CD4-positive, alpha-beta memory T cell (primary cell): Measurements from ENCODE around the gene TMEM69. TPM values are rescaled to one million over a fixed set of nuclear protein-coding genes. Genes with fewer than 3 reads are reported as not detected.
"Not testable (repeated sequence)": the region's sequence is repeated elsewhere in the genome, so short reads cannot be mapped to it uniquely, and the experiment has no call there.

Experiments
- CTCF ChIA-PET: fragments of 350-600 bp; sonication (Branson Sonifier 250); formaldehyde crosslinking; loops from one replicate; lab custom pipeline; 2021; ENCODE audit warnings: inconsistent platforms; ENCODE audit not compliant: partially characterized antibody; lab: Charles Lee
- POLR2A ChIA-PET: fragments of 350-600 bp; sonication (Branson Sonifier 250); formaldehyde crosslinking; loops from one replicate; lab custom pipeline; 2021; ENCODE audit not compliant: partially characterized antibody; lab: Charles Lee
- DNase-seq, 5 donors: peaks; one replicate each; pipeline versions ENCODE4 v3.0.0 to v3.0.0-alpha.2; 2020 to 2022; ENCODE audit warnings: mixed read lengths in 1 of 5
- H3K27ac ChIP-seq: one replicate; pipeline ENCODE4 v1.7.0; 2013; ENCODE audit warnings: low read depth, low read length
- H3K27me3 ChIP-seq: 2 replicates; pipeline ENCODE4 v1.7.0; 2013; ENCODE audit warnings: mild to moderate bottlenecking, low read length, moderate library complexity; ENCODE audit not compliant: insufficient read depth
- H3K36me3 ChIP-seq: 2 replicates; pipeline ENCODE4 v1.7.0; 2013; ENCODE audit warnings: mild to moderate bottlenecking, low read length, moderate library complexity; ENCODE audit not compliant: insufficient read depth
- H3K4me1 ChIP-seq: 2 replicates; pipeline ENCODE4 v1.7.0; 2013; ENCODE audit warnings: mild to moderate bottlenecking, low read length, moderate library complexity; ENCODE audit not compliant: insufficient read depth
- H3K4me3 ChIP-seq, 2 donors: one replicate each; pipeline ENCODE4 v1.7.0; 2013; ENCODE audit warnings: low read length in 2 of 2, mild to moderate bottlenecking in 1 of 2
- H3K9me3 ChIP-seq, 2 donors: one replicate each; pipeline ENCODE4 v1.7.0; 2013; ENCODE audit warnings: low read length in 2 of 2, control low read depth in 1 of 2; ENCODE audit not compliant: control insufficient read depth in 1 of 2
- H3K27ac Mint-ChIP-seq, 7 donors: one replicate each; pipeline ENCODE4 v1.8.0; 2020 to 2021; ENCODE audit warnings: mixed read lengths in 7 of 7, mild to moderate bottlenecking in 6 of 7, inconsistent platforms in 3 of 7, moderate library complexity in 3 of 7
- H3K27me3 Mint-ChIP-seq, 2 donors: one replicate each; pipeline ENCODE4 v1.8.0; 2020 to 2021; ENCODE audit warnings: mixed read lengths in 2 of 2
- H3K36me3 Mint-ChIP-seq, 2 donors: one replicate each; pipeline ENCODE4 v1.8.0; 2020 to 2021; ENCODE audit warnings: mixed read lengths in 2 of 2, inconsistent platforms in 1 of 2, mild to moderate bottlenecking in 1 of 2
- H3K4me1 Mint-ChIP-seq, 4 donors: one replicate each; pipeline ENCODE4 v1.8.0; 2020 to 2021; ENCODE audit warnings: mixed read lengths in 4 of 4, mild to moderate bottlenecking in 1 of 4
- H3K4me3 Mint-ChIP-seq, 8 donors: one replicate each; pipeline ENCODE4 v1.8.0; 2020 to 2021; ENCODE audit warnings: mixed read lengths in 8 of 8, mild to moderate bottlenecking in 7 of 8, moderate library complexity in 6 of 8, inconsistent platforms in 3 of 8
- H3K9me3 Mint-ChIP-seq, 8 donors: one replicate each; pipeline ENCODE4 v1.8.0; 2020 to 2021; ENCODE audit warnings: mixed read lengths in 8 of 8, mild to moderate bottlenecking in 5 of 8, inconsistent platforms in 3 of 8, moderate library complexity in 1 of 8
- intact Hi-C: fragments of 100-400 bp; cut with micrococcal nuclease; formaldehyde crosslinking; loops from one replicate; pipeline ENCODE4 v1.15.1; 2023
- polyA plus RNA-seq, 2 donors: library from polyadenylated mRNA; unstranded; fragments of 300-500 nt; fragmentation: Illumina TruSeq; gene quantifications; one replicate each; pipeline ENCODE4 v1.2.3, GENCODE V29; 2021
- total RNA-seq, 2 experiments: library from RNA; stranded (reverse); gene quantifications; one replicate each; pipeline ENCODE4 v1.2.3, GENCODE V29; 2021

The TMEM69 gene
- total and polyA plus RNA-seq, 4 experiments from 2014 or later, result 26.1 to 42.5 (median 31.4) TPM

DNA sequence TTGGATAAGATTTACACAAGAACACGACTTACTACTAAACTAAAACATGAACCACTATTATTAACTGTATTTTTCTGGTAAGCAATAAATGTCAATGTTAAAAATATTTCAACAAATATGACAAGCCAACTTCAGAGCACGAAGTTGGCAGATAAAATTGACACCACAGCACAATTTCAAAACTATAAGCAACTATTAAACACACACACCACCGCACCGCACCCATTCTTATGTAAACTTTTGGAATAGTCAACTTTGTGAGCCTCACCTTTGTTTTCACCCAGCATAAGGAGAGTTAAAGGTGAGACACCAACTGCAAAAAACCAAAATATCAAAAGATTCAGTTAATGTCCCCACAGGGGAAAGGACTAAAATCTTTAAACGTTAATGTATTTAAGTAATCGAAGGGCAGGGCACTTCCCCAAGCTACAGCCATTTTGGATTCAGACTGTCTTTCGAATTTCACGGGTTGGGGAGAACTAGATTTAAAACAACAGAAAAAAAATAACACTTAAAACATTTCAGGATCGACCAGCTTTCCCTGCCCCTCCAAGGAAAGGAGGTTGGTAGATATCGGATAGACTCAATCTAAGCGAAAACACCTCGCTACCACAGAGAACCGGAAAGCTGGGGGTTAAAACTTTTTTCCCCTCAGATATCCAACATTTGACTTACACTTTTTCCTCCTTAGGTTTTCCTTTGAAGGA lies 2.5 kb upstream of the TMEM69 start:
- ChIA-PET CTCF (interaction anchor here (1.1 to 1.5 kb wide), 6 partner anchors 8 to 847 kb away, joined by 3 to 4 read pairs (median 3); partner anchors contain the start of gene PRDX1), POLR2A (interaction anchor here (0.7 to 4.0 kb wide), 34 partner anchors 9 to 1033 kb away, joined by 3 to 72 read pairs (median 5); partner anchors contain the start of genes AKR1A1, CCDC163, EFCAB14 and IPP)
- intact Hi-C loops, result loop anchor here (2.0 to 10.0 kb wide), 9 partner anchors 117 to 1032 kb away; partner anchors contain the start of genes ARMH1, EFCAB14, EIF2B3 and LRRC41
- Histone ChIP-seq H3K27me3 (no peaks in the 10 kb centered on the region), H3K4me3 (peak overlapping the region; percentile 84 to 99), H3K36me3 (no peaks in the 10 kb centered on the region), H3K4me1 (peaks cover 73% of the 10 kb centered on the region), H3K9me3 (no peaks in the 10 kb centered on the region), H3K27ac (peak overlapping the region; percentile 94)
- Mint-ChIP-seq H3K27ac (peak overlapping the region; percentile 98 to 100 (median 100)), H3K36me3 (peaks cover 0 to 32% of the 10 kb centered on the region in 2 donors), H3K9me3 (no peaks in the 10 kb centered on the region), H3K4me3 (peak overlapping the region; percentile 95 to 100 (median 99)), H3K27me3 (no peaks in the 10 kb centered on the region), H3K4me1 (peaks cover 34 to 73% (median 54%) of the 10 kb centered on the region in 4 donors)
- peak in 1 of 5 donors; percentile 7 for DNase-seq

DNA sequence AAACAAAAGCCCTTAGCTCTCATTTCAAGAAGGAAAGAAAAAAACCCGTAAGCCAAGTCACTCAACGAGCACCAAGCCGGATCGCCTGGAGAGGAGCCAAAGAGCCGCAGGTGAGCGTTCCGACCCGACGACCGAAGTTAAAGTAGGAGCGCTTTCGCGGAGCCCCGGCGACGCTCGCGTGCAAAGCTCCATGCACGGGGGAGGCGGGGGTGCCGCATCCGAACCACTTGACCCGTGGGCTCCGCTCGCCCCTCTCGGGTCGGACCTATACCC lies 2.0 kb upstream of the TMEM69 start:
- no peaks in the 10 kb centered on the region for H3K27me3 Mint-ChIP-seq
- Histone ChIP-seq H3K4me1 (peaks cover 68% of the 10 kb centered on the region), H3K9me3 (no peaks in the 10 kb centered on the region), H3K27me3 (no peaks in the 10 kb centered on the region), H3K27ac (peak overlapping the region; percentile 94), H3K4me3 (peak overlapping the region; percentile 84 to 99), H3K36me3 (no peaks in the 10 kb centered on the region)
- peaks cover 31 to 69% (median 50%) of the 10 kb centered on the region in 4 donors for H3K4me1 Mint-ChIP-seq
- POLR2A ChIA-PET, result interaction anchor here (0.7 to 4.0 kb wide), 38 partner anchors 8 to 1033 kb away, joined by 3 to 72 read pairs (median 5); partner anchors contain the start of genes AKR1A1, CCDC163, EFCAB14 and IPP
- H3K4me3 Mint-ChIP-seq, result peak overlapping the region; percentile 95 to 100 (median 99)
- no peaks in the 10 kb centered on the region for H3K9me3 Mint-ChIP-seq
- peaks cover 0 to 33% of the 10 kb centered on the region in 2 donors for H3K36me3 Mint-ChIP-seq
- intact Hi-C loops, result loop anchor here (2.0 to 10.0 kb wide), 9 partner anchors 117 to 1031 kb away; partner anchors contain the start of genes ARMH1, EFCAB14, EIF2B3 and LRRC41
- CTCF ChIA-PET, result interaction anchor here (0.7 to 1.5 kb wide), 8 partner anchors 9 to 847 kb away, joined by 3 to 4 read pairs (median 3); partner anchors contain the start of gene PRDX1
- H3K27ac Mint-ChIP-seq, result peak overlapping the region; percentile 98 to 100 (median 100)
- peak in 4 of 5 donors; percentile 66 to 74 (median 68) for DNase-seq

DNA sequence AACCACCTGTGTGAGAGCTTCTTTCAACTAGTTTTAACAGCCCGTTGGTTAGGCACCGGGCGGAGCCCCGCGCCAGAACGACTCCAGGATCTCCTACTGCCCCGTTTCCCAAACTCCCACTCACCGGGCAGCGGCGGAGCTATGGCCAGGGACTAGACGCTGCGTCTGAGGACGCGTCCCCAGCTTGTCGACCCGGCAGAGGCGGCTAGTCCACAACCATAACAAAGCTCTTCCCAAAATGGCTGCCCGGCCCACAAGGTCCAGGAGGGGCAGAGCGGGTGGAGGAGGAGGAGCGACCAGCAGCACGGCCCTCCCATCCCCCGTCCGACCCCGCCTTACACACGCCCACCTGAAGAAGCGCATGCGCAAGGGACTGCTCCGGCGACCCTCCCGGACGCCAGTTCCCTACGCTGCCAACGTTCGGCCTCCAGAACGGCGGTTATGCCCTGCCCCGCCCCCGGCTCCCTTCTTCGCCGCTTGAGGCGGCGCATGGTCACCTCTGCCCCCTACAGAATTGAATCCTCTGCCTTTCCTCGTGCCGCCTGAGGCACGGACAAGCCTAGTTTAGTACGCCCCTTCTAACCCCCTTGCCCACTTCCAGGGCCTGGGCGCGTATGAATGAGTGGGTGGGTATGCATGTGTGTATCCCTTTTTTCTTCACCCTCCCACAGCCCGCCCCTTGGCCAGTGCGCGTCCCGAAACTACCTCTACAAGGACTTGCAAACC lies 1.5 kb upstream of the TMEM69 start, which contains the start of gene GPBP1L1:
GPBP1L1 (minus strand) TSS at position 246 of the 726 bp plus-strand sequence. CDS start 27,446 bp downstream, outside the sequence.
- H3K9me3 ChIP-seq, result no peaks in the 10 kb centered on the region
- peak; percentile 97 to 98 (median 97) for DNase-seq
- Mint-ChIP-seq H3K27ac (peak within 1 kb of the TSS; percentile 98 to 100 (median 100)), H3K27me3 (no peaks in the 10 kb centered on the region), H3K4me3 (peak within 1 kb of the TSS; percentile 95 to 100 (median 99)), H3K9me3 (no peaks in the 10 kb centered on the region), H3K36me3 (peaks cover 0 to 36% of the 10 kb centered on the region in 2 donors), H3K4me1 (peaks cover 28 to 68% (median 46%) of the 10 kb centered on the region in 4 donors)
- H3K27me3 ChIP-seq, result no peaks in the 10 kb centered on the region
- intact Hi-C loops, result loop anchor here (1.0 to 10.0 kb wide), 14 partner anchors 102 to 1031 kb away; partner anchors contain the start of genes ARMH1, CCDC163, EFCAB14 and EIF2B3
- H3K27ac ChIP-seq, result peak within 1 kb of the TSS; percentile 94
- no peaks in the 10 kb centered on the region for H3K36me3 ChIP-seq
- CTCF ChIA-PET, result interaction anchor here (0.7 to 1.5 kb wide), 8 partner anchors 9 to 846 kb away, joined by 3 to 4 read pairs (median 3); partner anchors contain the start of gene PRDX1
- H3K4me3 ChIP-seq, result peak within 1 kb of the TSS; percentile 99 to 100
- peaks cover 63% of the 10 kb centered on the region for H3K4me1 ChIP-seq
- POLR2A ChIA-PET, result interaction anchor here (0.7 to 4.0 kb wide), 41 partner anchors 8 to 1032 kb away, joined by 3 to 72 read pairs (median 5); partner anchors contain the start of genes AKR1A1, BTBD19, CCDC163 and EFCAB14

DNA sequence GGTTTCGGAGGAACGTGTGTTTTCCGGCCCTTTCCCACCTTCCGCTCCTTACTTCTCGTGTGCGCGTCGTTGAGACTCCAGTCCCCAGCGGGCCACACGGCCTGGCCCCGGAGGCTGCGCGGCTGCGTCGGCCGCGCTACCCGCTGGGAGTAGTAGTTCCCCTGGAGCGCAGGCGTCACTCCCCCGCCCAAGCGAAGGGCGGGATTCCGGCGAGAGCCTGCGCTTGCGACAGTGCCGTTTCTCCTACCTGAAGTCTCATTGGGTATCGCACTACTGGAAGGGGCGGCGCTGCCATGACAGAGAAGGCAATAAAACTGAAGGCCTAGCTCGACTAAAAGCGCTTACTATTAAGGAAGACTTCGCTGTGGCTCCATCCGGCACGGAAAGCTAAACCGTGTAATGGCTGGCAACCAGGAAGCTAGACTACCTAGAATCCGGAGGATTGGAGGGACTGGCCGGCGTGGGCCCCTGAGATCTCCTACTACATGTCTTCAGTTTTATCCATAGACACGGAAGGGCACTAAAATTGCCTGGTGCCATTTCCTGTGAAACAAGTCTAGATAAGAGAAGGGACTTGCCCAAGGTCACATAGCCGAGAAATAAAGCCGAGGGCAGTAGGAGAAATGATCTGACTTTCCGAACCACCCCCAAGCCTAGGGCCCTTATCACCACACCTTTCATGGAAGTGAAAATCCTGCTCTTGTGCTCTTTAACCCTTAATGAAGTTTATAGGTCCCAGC lies 797 bp upstream of the TMEM69 start:
- H3K27me3 Mint-ChIP-seq, result no peaks in the 10 kb centered on the region
- Histone ChIP-seq H3K4me3 (peak overlapping the region; percentile 99 to 100), H3K4me1 (peaks cover 56% of the 10 kb centered on the region)

DNA sequence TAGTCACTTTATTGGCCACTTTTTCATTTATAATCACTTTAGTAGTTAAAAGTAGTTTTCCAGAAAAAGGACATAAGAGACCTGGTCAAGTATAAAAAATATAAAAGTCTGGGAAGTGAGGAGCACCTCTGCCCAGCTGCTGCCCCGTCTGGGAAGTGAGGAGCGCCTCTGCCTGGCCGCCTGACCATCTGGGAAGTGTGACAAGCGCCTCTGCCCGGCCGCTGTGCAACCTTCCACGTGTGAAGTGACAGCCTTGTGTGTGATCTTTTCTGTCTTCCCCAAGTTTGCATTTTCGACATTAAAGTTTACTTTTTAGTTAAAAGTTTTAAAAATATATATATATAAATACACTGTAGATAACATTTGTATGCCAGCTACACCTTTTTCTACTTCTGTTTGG lies 5.8 kb downstream of the TMEM69 start:
- Histone ChIP-seq H3K36me3 (peaks cover 29% of the 10 kb centered on the region), H3K4me1 (peaks cover 14% of the 10 kb centered on the region)
- Mint-ChIP-seq H3K4me1 (peaks cover under 1 to 24% (median 5%) of the 10 kb centered on the region in 4 donors), H3K27ac (peak overlapping the region in 2 of 7 donors; percentile 14 to 41), H3K36me3 (peaks cover 4 to 34% of the 10 kb centered on the region in 2 donors)
- H3K27me3 ChIP-seq, H3K4me3 Mint-ChIP-seq, H3K27me3 Mint-ChIP-seq, intact Hi-C loops, DNase-seq, H3K9me3 Mint-ChIP-seq, H3K27ac ChIP-seq, CTCF ChIA-PET, H3K9me3 ChIP-seq, H3K4me3 ChIP-seq: not testable (repeated sequence)
- POLR2A ChIA-PET, result interaction anchor here (0.6 to 1.5 kb wide), 2 partner anchors 8 to 11 kb away, joined by 4 to 6 read pairs; partner anchors contain the start of gene GPBP1L1

More for the DNA sequence above, 797 bp upstream of the TMEM69 start:
- H3K36me3 ChIP-seq, result peaks cover 1% of the 10 kb centered on the region
- Mint-ChIP-seq H3K9me3 (no peaks in the 10 kb centered on the region), H3K4me1 (peaks cover 26 to 61% (median 42%) of the 10 kb centered on the region in 4 donors), H3K36me3 (peaks cover 0 to 37% of the 10 kb centered on the region in 2 donors), H3K27ac (peak overlapping the region; percentile 98 to 100 (median 100)), H3K4me3 (peak overlapping the region; percentile 95 to 100 (median 99))
- H3K9me3 ChIP-seq, result no peaks in the 10 kb centered on the region
- ChIA-PET CTCF (interaction anchor here (0.7 to 1.5 kb wide), 2 partner anchors 8 to 104 kb away, joined by 3 to 4 read pairs; no protein-coding TSS in a partner anchor), POLR2A (interaction anchor here (0.6 to 4.0 kb wide), 23 partner anchors 9 to 1032 kb away, joined by 3 to 72 read pairs (median 7); partner anchors contain the start of genes BTBD19, EFCAB14, IPP and LRRC41)
- peak; percentile 95 to 99 (median 99) for DNase-seq
- H3K27ac ChIP-seq, result peak overlapping the region; percentile 94
- intact Hi-C loops, result loop anchor here (1.0 to 10.0 kb wide), 14 partner anchors 103 to 1030 kb away; partner anchors contain the start of genes ARMH1, CCDC163, EFCAB14 and EIF2B3
- no peaks in the 10 kb centered on the region for H3K27me3 ChIP-seq

DNA sequence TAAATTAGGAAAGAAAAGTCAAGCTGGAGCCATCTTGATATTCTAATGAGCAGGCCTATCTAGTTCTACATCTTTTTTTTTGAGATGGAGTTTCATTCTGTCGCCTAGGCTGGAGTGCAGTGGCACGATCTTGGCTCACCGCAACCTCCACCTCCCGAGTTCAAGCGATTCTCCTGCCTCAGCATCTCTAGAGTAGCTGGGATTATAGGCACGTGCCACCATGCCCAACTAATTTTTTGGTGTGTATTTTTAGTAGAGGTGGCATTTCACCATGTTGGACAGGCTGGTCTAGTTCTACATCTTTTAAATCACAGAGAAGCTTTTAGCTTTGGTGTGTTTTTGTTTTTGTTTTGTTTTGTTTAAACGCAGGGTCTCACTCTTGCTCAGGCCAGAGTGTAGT lies 6.8 kb downstream of the TMEM69 start:
- ChIA-PET CTCF (interaction anchor here (1.1 kb wide), 1 partner anchor 8 kb away, joined by 3 read pairs; the partner anchor contains the start of gene GPBP1L1), POLR2A (interaction anchor here (0.6 to 1.5 kb wide), 3 partner anchors 9 to 456 kb away, joined by 3 to 6 read pairs (median 3); partner anchors contain the start of gene GPBP1L1)
- Mint-ChIP-seq H3K9me3 (no peaks in the 10 kb centered on the region), H3K27me3 (no peaks in the 10 kb centered on the region), H3K4me1 (peaks cover 0 to 16% (median 4%) of the 10 kb centered on the region in 4 donors), H3K27ac (peak overlapping the region in 1 of 7 donors; percentile 25), H3K4me3 (no peak overlapping the region), H3K36me3 (peaks cover 8 to 36% of the 10 kb centered on the region in 2 donors)
- intact Hi-C loops, result no loop called here
- H3K4me3 ChIP-seq, result no peak overlapping the region
- H3K36me3 ChIP-seq, result peaks cover 29% of the 10 kb centered on the region
- no peak overlapping the region for H3K27ac ChIP-seq
- H3K27me3 ChIP-seq, result no peaks in the 10 kb centered on the region
- peaks cover 4% of the 10 kb centered on the region for H3K4me1 ChIP-seq
- no peak for DNase-seq
- no peaks in the 10 kb centered on the region for H3K9me3 ChIP-seq
